NCI-H748 treated with DMSO at 0.1 percent for 48 hours (cell line): ENCODE results near the gene RPS3.
A peak's percentile ranks its signal among the peaks of the same experiment; 100 is the strongest.
"Not testable (repeated sequence)": the region's sequence is repeated elsewhere in the genome, so short reads cannot be mapped to it uniquely, and the experiment has no call there.

ENCODE experiments used
- DNase-seq: peaks from one replicate; lab custom pipeline; 2025; lab: John Stamatoyannopoulos, UW

Gene RPS3

DNA sequence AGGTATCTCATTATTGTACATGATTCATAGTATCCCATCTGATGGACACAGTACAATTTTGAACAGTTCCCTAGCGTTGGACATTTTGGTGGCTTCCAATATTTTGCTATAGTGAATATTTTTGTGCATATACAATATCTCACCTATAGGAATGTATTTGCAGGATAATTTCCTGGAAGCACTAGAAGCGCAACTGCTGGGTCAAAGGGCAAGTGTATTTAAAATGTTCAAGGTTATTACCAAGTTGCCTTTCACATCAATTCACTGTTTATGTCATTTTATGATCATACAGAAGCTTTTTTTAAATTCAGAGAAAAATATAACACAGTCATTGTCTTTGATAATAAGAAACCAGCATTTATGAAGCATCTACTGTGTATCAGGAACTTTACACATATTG, 19.1 kb upstream of the RPS3 start:
- DNase-seq = no peak

DNA sequence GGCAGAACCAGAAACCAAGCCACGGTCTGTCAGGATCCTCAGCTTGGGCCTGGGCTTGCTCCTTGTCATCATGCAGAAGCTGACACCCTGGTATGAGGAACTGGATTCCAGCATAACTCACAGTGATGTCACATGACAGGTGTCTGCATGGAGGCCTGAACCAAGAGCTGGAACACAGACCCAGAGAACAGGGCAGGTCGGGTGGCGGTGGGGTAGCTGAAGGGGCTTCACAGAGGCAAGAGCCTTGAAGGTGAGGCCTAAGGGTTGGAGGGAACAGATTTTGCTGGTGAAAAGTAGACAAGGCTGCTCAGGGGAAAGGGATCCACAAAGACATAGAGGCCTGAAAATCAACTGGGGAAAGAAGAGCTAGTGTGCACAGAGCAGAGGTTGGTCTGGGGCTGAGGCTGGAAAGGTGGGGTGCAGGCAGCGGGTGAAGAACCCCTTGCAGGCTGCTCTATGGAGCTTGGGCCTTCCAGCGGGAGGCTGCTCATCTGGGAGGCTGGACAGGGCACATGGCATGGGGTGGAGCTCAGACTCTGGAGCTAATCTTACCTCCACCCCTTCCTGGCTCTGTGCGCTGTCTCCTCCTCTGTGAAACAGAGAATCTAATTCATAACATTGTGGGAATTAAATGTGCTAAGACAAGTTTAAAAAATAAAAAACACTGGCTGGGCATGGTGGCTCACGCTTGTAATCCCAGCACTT, 18.4 kb upstream of the RPS3 start:
- DNase-seq = no peak

DNA sequence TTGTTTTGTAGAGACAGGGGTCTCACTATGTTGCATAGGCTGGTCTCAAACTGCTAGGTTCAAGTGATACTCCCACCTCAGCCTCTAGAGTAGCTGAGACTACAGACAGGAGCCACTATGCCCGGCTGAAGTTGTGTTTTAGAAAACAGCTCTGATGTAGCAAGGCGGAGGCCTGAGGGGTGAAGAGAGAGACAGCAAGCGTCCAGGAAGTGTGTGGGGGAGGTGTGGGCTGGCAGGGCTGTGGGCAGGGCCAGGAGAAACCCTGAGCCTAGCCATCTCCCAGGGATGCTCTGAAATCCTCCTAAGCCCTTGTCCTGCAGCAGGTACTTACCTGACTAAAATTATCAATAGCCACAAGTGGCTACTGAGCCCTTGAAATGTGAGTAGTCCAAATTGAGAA, 16.1 kb upstream of the RPS3 start:
- no peak for DNase-seq

- peak; percentile 52 for DNase-seq
Observed at GRCh38 chr11:75384438-75385080, 14.8 kb upstream of the RPS3 start.

DNA sequence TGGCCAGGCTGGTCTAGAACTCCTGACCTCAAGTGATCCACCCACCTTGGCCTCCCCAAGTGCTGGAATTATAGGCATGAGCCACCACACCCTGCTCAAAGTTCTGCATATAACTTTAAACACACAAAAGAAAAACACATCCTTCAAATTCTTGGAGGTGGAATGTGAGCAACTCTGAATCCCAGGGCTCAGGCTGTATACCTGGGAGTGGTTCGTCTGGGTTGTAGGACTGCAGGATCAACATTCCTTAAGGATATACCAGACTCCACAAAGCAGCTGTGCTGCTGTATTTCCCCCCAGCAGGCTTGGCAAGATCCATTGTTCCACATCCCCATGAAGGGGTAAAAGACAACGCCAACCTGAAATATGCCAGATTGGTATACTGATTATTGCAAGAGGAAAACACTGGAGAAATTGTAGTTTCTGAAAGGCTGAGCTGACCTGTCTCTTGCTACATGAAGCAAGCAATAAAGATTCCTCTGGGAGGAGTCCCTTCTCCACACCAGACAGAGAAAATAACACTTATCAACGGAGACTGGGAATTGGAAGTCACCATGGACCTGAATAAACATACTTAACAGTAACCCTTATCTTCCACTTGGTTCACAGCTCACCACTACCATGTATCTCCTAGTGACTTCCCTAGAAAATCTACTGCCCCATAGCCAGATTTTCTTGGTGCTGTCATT, 12.2 kb upstream of the RPS3 start:
- no peak for DNase-seq

DNA sequence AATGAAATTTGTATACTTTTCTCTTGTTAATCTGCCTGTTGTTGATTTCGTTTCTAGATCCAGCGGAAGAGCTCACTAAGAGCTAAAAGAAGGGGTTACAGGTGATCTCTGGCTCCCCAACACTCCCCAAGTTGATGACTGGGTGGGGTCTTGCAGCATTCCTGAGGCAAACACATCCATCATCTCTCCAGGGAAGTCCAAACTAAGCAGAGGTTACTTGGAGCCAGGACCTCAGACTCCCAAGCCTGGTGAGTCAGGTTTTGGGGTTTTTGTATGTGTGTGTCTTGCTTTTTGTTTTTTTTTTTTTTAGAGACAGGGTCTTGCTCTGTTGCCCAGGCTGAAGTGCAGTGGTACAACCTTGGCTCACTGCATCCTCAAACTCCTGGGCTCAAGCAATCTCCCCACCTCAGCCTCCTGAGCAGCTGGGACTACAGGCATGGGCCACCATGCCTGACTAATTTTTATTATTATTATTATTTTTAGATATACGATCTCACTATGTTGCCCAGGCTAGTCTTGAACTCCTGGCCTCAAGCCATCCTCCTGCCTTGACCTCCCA, 11.5 kb upstream of the RPS3 start:
- DNase-seq = no peak

DNA sequence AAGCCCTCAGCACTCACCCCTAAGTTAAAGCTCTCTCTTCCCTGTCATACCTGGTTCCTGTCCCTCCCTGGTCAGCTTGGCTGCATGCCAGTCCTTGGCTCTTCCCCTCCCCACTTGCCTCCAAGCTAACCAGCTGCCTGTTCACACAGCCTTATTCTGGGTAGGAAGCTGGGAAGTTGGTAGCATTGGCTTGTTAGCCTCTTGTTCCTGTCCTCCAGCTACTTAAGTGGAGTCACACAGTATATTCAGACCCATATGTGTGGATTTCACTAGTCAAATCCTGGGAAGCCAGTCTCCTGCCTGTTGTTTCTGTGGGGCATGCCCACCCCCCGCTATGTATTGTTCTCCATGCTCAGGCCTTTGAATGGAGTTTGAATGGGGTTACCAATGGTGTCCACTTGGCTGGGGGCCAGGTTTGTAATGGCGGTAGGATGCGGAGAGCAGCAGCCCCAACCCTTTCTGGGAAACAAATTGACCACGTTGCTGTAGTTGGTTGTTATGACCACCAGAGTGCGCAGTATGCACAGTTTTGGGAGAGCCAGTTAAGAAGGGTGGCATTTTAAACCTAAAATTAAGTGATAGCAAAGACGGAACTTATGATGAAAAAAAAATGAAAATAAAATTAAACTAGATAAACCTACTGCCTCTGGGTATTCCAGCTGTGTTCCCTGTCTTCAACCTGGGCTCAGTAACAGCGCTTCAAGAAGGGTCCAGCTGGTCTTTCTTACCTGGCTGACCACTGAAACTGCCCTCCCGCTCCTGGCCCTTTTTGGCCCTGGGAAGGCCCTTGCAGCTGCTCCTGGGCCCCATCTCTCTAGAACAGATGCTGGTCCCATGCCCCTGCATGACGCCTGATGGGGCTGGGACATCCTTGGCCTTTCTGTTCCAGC, 10.7 kb upstream of the RPS3 start:
- peak; percentile 87 for DNase-seq

- no peak for DNase-seq
Observed at GRCh38 chr11:75389276-75389605, 10.1 kb upstream of the RPS3 start.

- no peak for DNase-seq
Observed at GRCh38 chr11:75389925-75390324, 9.4 kb upstream of the RPS3 start.

GRCh38 chr11:75394085-75394840, 5.1 kb upstream of the RPS3 start:
- no peak for DNase-seq

DNA sequence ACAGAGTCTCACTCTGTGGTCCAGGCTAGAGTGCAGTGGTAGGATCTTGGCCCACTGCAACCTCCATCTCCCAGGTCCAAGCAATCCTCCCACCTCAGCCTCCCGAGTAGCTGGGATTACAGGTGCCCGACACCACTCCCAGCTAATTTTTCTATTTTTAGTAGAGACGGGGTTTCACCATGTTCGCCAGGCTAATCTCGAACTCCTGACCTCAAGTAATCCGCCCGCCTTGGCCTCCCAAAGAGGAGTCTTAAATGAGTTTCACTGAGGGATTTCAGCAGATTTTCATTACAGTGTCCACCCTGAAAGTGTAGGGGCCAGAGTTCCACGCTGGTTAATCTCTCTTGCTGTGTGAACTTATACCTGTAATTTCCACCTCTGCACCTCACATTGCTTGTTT, 412 bp upstream of the RPS3 start:
- no peak for DNase-seq

- DNase-seq = no peak
Observed at GRCh38 chr11:75400146-75400865, 988 bp downstream of the RPS3 start.

- DNase-seq = no peak
Observed at GRCh38 chr11:75402002-75402773, 2.9 kb downstream of the RPS3 start.

GRCh38 chr11:75403037-75403436, 3.7 kb downstream of the RPS3 start:
- no peak for DNase-seq

GRCh38 chr11:75403983-75404658, 4.8 kb downstream of the RPS3 start:
- DNase-seq = no peak

DNA sequence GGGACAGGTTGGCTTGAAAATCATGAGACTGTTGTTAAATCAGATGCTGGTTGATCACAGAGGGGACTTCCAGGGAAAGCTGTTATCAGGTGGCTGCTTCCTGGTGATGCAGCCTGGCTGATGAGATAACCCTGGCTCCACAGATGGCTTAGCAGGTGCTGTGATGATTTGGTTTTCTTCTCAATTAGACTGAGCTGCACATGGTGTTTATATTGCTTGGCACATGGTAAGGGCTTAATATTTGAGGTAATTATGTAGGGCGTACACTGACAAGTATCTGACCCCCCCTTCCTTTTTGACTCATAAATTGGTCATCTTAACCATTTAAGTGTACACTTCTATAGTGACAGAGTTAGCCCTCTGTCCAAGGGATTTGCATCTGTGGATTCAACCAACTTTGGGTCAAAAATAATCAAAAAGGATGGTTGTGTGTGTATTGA, 7.0 kb downstream of the RPS3 start:
- DNase-seq = no peak

DNA sequence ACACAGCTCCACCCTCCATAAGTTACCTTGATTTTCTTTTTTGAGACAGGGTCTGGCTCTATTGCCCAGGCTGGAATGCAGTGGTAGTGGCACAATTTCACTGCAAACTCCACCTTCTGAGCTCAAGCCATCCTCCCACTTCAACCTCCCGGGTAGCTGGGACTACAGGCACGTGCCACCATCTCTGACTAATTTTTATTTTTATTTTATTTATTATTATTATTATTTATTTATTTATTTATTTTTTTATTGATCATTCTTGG, 9.6 kb downstream of the RPS3 start:
- DNase-seq = no peak

- not testable (repeated sequence) for DNase-seq
Observed at GRCh38 chr11:75409971-75410370, 10.7 kb downstream of the RPS3 start.

DNA sequence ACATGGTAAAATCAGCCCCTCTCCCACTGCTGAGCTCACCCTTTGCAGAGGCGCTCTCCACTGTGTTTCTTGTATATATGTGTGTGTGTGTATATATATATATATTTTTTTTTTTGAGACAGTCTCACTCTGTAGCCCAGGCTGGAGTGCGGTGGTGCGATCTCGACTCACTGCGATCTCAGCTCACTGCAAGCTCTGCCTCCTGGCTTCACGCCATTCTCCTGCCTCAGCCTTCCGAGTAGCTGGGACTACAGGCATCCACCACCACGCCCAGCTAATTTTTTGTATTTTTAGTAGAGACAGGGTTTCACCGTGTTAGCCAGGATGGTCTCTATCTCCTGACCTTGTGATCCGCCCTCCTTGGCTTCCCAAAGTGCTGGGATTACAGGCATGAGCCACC, 13.8 kb downstream of the RPS3 start:
- not testable (repeated sequence) for DNase-seq

DNA sequence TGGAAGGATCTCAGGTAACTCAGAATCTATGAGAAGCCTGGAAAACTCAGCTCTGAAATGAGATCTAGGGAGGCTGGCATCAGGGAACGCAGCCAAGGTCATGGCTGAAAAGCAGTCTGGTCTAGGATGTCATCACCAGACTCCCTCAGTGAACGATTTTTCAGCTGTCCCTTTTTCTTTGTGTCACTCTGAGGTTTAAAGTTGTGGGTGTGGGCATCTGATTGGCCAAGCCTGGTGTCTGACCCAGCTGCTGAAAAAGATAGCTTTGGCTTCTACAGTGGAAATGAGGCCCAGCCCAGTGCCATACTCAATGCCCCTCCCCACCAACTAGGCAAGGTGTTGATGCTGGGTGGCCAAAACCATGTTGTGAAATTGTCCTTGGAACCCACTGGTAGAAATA, 14.5 kb downstream of the RPS3 start:
- no peak for DNase-seq
